ENCODE data around the gene ALOX12.

GRCh38 chr17:7004398-7005253 is 8.8 kb downstream of the ALOX12 start:
- TF ChIP-seq CTCF (IDR thresholded peaks at IDR 0.05 in 4 of 5, conservative IDR thresholded peaks at IDR 0.05 in 1 of 5) = peak; percentile 42 to 74 (median 65)
- TF ChIP-seq POLR2A (IDR thresholded peaks at IDR 0.05) = no peak

Measured in gastrocnemius medialis (tissue), 4 donors.